ENCODE data around the gene PRPF6.

PRPF6 gene

DNA sequence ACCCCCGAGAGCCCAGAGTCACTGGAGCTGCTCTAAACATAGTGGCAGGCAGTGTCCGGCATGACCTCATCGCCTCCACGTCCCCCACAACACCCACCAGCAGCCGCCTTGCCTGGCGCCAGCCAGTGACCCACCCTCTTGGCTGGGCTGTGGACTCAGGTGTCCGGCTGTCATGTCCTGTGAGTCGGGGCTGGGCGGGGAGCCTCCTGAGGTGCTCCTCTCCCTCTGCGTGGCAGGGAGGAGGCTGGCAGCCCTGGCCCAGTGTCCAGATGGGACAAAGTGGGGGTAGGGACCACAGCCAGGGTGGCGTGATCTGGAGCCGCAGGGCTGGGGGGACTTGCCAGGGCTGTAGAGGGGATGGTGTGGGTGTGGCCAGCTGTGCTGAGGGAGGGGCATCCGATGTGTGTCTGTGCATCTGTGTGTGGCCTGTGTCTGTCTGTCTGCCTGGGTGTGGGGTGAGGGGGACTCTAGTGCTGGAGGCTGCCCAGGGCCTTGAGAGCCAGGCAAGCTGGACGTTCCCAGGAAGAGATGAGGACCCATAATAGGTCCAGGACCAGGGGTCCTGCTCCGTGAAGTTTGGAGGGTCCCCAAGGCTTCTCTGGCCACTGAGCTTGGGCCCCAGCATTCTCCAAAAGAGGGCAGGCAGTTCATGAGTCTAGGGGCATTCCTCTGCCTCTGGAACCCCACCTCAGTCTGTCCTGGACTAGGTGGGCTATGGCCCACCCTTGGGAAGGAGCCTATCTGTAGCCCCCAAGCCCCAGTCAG, 70.8 kb downstream of the PRPF6 start:
- DNase-seq: no peak

- DNase-seq: no peak
Measured at GRCh38 chr20:64052326-64052722, 71.4 kb downstream of the PRPF6 start.

- DNase-seq: no peak
Measured at GRCh38 chr20:64052987-64053840, 72.3 kb downstream of the PRPF6 start.

DNA sequence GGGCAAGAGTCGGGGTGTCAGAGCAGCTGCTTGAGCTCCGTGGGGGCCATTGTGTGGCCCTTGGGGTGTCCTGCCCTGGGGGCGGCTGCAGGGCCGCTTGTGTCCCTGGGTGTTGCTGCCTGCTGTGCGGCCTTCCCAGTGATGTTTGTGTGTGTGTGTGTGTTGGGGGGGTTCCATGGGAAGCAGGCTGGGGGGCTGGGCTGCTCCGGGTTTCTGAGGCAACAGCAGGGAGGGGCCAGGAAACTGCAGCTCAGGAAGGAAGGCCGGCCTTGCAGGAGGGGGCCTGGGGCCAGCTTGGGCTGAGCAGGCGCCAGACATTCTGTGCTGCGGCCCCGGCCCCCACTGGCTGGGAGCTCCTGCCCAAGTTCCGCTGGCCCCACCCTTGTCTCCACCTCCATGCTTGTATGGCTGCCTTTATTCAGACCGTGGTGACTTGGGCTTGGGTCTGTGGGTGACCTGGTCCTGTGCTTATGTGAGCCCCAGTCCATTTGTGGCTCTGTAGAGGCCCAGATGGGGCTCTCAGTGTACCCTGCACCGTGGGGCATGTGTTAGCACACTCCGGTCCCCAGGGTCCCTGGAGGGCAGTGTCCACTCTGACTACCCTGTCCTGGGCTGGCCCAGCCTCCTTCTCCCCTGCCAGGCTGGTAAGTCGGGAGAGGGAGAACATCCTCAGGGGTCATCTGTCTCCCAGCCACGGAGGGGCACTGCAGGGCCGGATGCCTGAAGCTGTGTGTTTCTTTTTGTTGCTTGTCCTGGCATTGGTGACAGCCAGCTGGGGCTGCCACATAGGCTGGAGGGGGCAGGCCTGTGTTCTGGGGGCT, 73.1 kb downstream of the PRPF6 start:
- DNase-seq: no peak

GRCh38 chr20:64055396-64055892, 74.5 kb downstream of the PRPF6 start:
- no peak for DNase-seq

GRCh38 chr20:64055893-64056638, 75.1 kb downstream of the PRPF6 start:
- DNase-seq: no peak

- no peak for DNase-seq
Measured at GRCh38 chr20:64056639-64056888, 75.6 kb downstream of the PRPF6 start.

DNA sequence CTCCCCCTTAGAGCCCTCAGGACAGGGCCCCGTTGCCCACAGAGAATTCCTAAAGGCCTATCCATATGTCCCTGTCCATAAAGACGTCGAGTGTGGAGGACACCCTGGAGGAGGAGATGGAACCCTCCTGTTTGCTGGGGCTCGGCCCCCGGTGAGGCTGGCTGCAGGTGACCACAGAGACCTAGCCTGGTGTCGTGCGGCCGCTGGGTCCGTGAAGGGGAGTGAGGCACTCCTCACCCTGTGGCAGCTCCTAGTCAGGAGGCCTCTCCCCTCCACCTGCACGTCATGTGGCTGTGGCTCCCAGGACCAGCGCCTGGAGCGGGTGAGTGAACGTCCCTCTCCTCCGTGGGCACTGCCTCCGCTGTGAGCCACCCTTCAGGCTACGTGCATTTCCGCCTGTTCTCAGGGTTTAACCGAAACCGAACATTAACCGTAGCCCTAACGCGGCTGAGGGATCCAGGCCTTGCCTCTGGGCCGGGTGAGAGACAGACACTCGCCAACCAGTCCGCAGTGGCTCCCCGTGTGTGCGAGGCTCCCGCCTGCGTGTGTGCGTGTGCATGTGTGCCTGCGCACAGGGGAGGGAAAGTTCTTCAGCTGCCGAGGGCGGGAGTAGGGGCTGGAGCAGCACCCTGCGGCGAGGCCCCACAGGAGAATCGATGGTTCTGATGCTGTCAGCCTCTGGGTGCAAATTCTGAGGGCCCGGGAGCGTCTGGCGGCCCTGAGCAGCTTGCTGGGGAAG, 76.1 kb downstream of the PRPF6 start:
- DNase-seq: no peak

DNA sequence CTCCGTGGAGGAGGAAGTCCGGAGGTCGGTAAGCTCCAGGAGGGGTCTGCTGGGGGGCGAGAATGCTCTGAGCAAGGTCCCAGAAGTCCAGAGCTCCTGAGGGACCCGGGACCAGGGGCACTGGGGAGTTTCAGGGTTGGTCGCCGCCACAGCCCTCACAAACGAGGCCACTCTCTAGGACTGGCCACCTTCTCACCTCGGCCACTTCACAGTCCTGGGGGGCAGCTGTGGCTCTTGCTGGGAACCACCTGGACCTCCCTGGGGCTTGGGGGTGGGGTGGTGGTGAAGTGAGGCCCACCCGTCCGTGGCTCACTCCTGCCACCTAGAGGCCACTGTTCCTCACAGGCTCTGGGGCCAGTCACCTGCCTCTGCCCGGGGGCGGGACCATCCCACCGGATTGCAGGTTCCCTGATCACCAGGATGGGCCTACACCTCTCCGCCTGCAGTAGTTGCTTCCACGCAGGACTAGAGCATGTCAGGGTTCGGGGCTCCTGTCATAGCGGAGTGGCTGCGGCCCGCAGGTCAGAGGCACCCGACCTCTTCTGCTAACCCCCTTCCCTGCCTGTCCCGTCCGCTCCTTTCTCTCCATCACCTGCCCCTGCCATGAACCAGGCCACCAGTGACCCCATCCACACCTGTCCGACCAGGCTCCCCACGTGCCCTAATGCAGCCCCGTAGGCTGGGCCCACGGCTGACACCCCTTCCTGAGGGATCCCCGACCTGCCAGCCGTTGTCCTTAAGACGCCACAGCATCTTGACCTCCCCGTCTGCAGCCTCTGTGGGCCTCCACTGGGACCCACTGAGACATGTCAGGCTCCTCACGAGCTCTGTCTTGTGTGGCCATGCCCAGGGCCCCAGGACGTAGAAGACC, 76.9 kb downstream of the PRPF6 start:
- DNase-seq: peak; percentile 53 to 60

- no peak for DNase-seq
Measured at GRCh38 chr20:64058536-64058935, 77.6 kb downstream of the PRPF6 start.

GRCh38 chr20:64062276-64062595, 81.3 kb downstream of the PRPF6 start:
- no peak for DNase-seq

GRCh38 chr20:64062596-64063388, 81.9 kb downstream of the PRPF6 start, which contains the start of gene TCEA2:
Gene TCEA2, plus strand, starts transcription at chr20:64063198. Its CDS starts 115 bp downstream, at chr20:64063313.
- peak; percentile 94 to 98 for DNase-seq

DNA sequence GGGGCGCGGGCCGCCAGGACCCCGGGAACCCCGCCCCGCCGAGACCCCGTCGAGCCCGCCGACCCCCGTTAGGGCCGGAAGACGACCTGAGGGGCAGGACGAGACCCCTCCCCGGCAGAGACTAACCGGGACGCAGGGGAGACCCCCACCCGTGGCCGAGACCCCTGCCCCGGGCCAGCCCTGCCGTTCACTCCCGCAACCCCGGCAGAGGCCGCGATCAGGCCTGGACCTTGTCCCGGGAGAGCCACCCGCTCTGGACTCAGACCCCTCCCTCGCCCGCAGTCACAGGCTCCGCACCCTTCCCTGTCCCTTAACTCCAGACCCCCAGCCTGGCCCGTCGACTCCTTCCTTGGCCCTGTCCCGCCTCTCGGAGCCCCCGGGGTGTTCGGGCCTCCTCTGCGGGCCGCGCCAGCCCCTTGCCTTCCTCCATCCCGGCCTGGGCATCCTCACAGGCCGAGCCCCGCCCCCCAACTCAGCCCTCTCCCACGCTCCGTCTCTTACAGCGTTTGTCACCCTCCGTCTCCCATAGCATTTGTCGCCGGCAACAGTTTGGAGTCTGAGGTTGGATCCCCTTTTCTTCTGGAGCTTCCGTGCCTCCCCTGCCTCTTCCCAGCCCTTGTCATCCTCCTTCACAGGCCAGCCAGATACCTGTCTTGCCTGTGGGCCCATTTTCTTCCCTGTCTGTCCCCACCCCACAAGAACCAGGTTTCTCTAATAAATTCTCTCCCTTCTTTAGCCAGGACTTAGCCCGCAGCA, 82.6 kb downstream of the PRPF6 start:
- DNase-seq: no peak

DNA sequence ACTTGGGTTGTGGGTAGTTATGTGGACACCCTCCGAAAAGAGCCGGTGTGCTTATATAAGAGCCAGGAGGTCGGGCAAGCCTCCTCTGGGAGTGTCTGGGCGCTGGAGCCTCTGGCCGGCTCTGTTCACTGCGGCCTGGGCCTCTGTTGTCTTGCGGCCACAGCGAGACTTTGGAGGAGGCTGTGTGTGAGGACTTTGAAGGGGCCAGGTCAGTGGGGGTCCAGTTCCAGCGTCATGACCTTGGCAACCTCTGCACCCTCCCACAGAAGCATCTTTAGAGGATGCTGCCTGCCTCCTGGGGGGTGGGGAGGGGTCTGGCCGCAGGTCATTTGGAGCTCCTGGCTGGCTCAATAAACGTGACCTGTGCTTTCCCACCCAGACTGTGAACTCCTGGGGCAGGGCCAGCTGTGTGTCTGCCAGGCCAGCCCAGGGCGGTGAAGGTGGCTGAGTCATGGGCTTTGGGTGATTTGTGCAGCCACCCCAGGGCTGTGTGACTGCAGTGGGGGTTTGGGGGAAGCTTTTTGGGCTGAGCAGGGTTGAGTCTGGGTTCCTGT, 83.3 kb downstream of the PRPF6 start:
- DNase-seq: no peak

DNA sequence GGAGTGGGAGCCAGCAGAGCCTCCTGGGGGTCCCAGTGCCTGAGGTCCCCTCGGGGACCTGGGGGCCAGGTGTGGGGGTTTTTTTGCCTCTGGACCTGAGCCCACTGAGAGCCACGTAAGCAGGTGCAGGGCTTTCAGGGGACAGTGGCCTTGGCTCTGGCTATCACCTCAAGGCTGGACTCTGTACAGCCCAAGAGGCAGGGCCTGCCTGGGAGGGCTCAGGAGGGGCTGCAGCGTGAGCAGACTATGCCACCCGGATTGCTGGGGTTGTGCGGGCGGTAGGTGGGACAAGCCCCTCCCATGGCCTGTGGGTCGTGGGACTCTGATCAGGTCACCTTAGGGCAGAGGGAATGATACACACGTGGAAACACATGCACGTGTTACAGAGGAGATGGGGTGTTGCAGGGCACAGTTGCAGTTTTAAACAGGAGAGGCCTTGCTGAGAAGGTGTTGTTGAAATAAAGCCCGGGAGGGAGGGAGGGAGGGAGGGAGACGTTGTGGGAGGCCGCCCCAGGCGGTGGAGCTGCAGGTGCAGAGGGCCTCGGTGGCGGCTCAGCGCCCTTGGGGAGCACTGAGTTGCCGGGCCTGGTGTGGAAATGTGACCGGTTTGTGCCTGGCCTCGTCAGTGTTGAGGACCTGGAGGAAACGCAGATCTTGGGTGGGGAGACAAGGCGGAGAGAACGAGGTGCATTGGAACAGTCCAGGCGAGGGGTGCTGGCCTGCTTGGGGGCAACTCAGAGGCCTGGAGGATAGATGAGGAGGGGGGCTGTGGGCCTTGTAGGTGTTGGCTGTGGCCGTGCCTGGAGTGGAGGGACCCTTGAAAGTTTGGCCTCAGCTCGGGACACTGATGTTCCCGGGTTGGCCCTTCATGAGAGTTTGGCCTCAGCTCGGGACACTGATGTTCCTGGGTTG, 84.4 kb downstream of the PRPF6 start:
- no peak for DNase-seq

GRCh38 chr20:64065974-64066343, 85.0 kb downstream of the PRPF6 start:
- DNase-seq: no peak

- no peak for DNase-seq
Measured at GRCh38 chr20:64067005-64067632, 86.2 kb downstream of the PRPF6 start.
